ENCODE results near the gene SLC6A20. TPM values are rescaled to one million over a fixed set of nuclear protein-coding genes. Genes with fewer than 3 reads are reported as not detected.

Gene SLC6A20
- total RNA-seq, 1 experiment from 2014 or later = 0.89 TPM

- Histone ChIP-seq H3K27ac (ENCODE audit: low read depth, low read length) (no peak overlapping the region), H3K9me2 (ENCODE audit: insufficient read depth) (no peaks in the 10 kb centered on the region), H3K4me2 (ENCODE audit: low read length) (peak overlapping the region; percentile 38; the same call in 1 of the 2 replicates), H3K9me3 (ENCODE audit: control insufficient read depth in 1 of 2, insufficient read depth in 1 of 2, low read depth in 1 of 2, low read length in 2 of 2) (no peaks in the 10 kb centered on the region), H4K20me1 (ENCODE audit: insufficient read depth) (no peaks in the 10 kb centered on the region), H3K36me3 (ENCODE audit: control insufficient read depth in 1 of 2, insufficient read depth in 2 of 2, low read length in 2 of 2) (no peaks in the 10 kb centered on the region), H3K4me1 (ENCODE audit: control insufficient read depth in 1 of 2, insufficient read depth in 2 of 2, low read length in 2 of 2) (peaks cover 3 to 17% of the 10 kb centered on the region in 2 experiments; a peak in 2 of 4 replicates), H3K9ac (ENCODE audit: low read length) (no peak overlapping the region), H3K79me2 (ENCODE audit: insufficient read depth, low read length) (no peaks in the 10 kb centered on the region), H2AFZ (ENCODE audit: low read depth, low read length, poor library complexity, severe bottlenecking) (no peak overlapping the region), H3K4me3 (replicated peaks in 1 of 2; ENCODE audit: low read depth in 1 of 2, low read length in 2 of 2) (no peak overlapping the region), H3K27me3 (ENCODE audit: insufficient read depth, low read length) (no peaks in the 10 kb centered on the region)
- no TSS peak for BruUV-seq (replicated peaks)
- RAD21 ChIA-PET (ENCODE audit: low non-redundant PET in 1 of 2, low total read pairs in 2 of 2, uncharacterized antibody in 2 of 2, unreplicated experiment in 2 of 2) = no interaction called here
- CTCF ChIA-PET = interaction anchor here (1.3 kb wide), 1 partner anchor 34 kb away, joined by 3 read pairs; no protein-coding TSS in a partner anchor
- no peak for TF ChIP-seq MAX (IDR thresholded peaks at IDR 0.05)
- no peak for TF ChIP-seq JUND (IDR thresholded peaks at IDR 0.05)
- TF ChIP-seq POLR2AphosphoS5 (IDR thresholded peaks at IDR 0.05; ENCODE audit: low read depth, low read length) = no peak
- TF ChIP-seq CBX3 (IDR thresholded peaks at IDR 0.05; ENCODE audit: low read depth) = no peak
- no peak for TF ChIP-seq EGR1 (IDR thresholded peaks at IDR 0.05; ENCODE audit: low read depth)
- no peak for TF ChIP-seq YY1 (IDR thresholded peaks at IDR 0.05; ENCODE audit: extremely low read depth, insufficient replicate concordance, low read depth, low read length)
- no peak for TF ChIP-seq ATF3 (IDR thresholded peaks at IDR 0.05)
- no peak for TF ChIP-seq SRF (IDR thresholded peaks at IDR 0.05; ENCODE audit: low read depth)
- no peak for TF ChIP-seq SP1 (IDR thresholded peaks at IDR 0.05; ENCODE audit: low read depth)
- TF ChIP-seq EZH2phosphoT487 (IDR thresholded peaks at IDR 0.05; ENCODE audit: borderline replicate concordance) = no peak
- ATAC-seq (no peak), DNase-seq (ENCODE audit: low read depth, low spot score) (no peak)
- POLR2A ChIA-PET = no interaction called here
- intact Hi-C loops (cut with micrococcal nuclease) = no loop called here
Observed at GRCh38 chr3:45794660-45795059, 1.7 kb downstream of the SLC6A20 start.

GRCh38 chr3:45794177-45794560 is 2.2 kb downstream of the SLC6A20 start:
- no peak overlapping the region for H3K4me3 ChIP-seq (replicated peaks in 1 of 2; ENCODE audit: low read depth in 1 of 2, low read length in 2 of 2)
- H3K27ac ChIP-seq (ENCODE audit: low read depth, low read length) = no peak overlapping the region
- no TSS peak for BruUV-seq (replicated peaks)
- intact Hi-C loops (cut with micrococcal nuclease) = no loop called here
- ChIA-PET CTCF (no interaction called here), RAD21 (ENCODE audit: low non-redundant PET in 1 of 2, low total read pairs in 2 of 2, uncharacterized antibody in 2 of 2, unreplicated experiment in 2 of 2) (no interaction called here), POLR2A (no interaction called here)
- DNase-seq (ENCODE audit: low read depth, low spot score) (no peak), ATAC-seq (peak; percentile 1; the same call in 1 of the 2 replicates)
- H3K9me3 ChIP-seq (ENCODE audit: control insufficient read depth in 1 of 2, insufficient read depth in 1 of 2, low read depth in 1 of 2, low read length in 2 of 2) = no peaks in the 10 kb centered on the region
- TF ChIP-seq JUND (IDR thresholded peaks at IDR 0.05) = no peak
- TF ChIP-seq MAX (IDR thresholded peaks at IDR 0.05) = no peak
- no peak for TF ChIP-seq CEBPB (IDR thresholded peaks at IDR 0.05; ENCODE audit: low read depth)
- TF ChIP-seq ZBTB33 (IDR thresholded peaks at IDR 0.05; ENCODE audit: extremely low read depth, insufficient replicate concordance, low read length) = no peak
- TF ChIP-seq SIN3A (IDR thresholded peaks at IDR 0.05; ENCODE audit: low read depth) = no peak
- TF ChIP-seq EZH2 (IDR thresholded peaks at IDR 0.05) = no peak
- no peak for TF ChIP-seq ELF1 (IDR thresholded peaks at IDR 0.05; ENCODE audit: borderline replicate concordance, low read depth)
- H2AFZ ChIP-seq (ENCODE audit: low read depth, low read length, poor library complexity, severe bottlenecking) = peak overlapping the region; percentile 33
- no peaks in the 10 kb centered on the region for H3K79me2 ChIP-seq (ENCODE audit: insufficient read depth, low read length)
- H3K9ac ChIP-seq (ENCODE audit: low read length) = no peak overlapping the region
- H3K4me1 ChIP-seq (ENCODE audit: control insufficient read depth in 1 of 2, insufficient read depth in 2 of 2, low read length in 2 of 2) = peaks cover 3 to 17% of the 10 kb centered on the region in 2 experiments; a peak in 2 of 4 replicates
- no peaks in the 10 kb centered on the region for H3K9me2 ChIP-seq (ENCODE audit: insufficient read depth)
- no peaks in the 10 kb centered on the region for H3K36me3 ChIP-seq (ENCODE audit: control insufficient read depth in 1 of 2, insufficient read depth in 2 of 2, low read length in 2 of 2)
- H4K20me1 ChIP-seq (ENCODE audit: insufficient read depth) = no peaks in the 10 kb centered on the region
- peak overlapping the region; percentile 38; the same call in 1 of the 2 replicates for H3K4me2 ChIP-seq (ENCODE audit: low read length)
- H3K27me3 ChIP-seq (ENCODE audit: insufficient read depth, low read length) = no peaks in the 10 kb centered on the region
